ENCODE measurements around the gene LRFN3.

Gene LRFN3

GRCh38 chr19:35960432-35960972 lies 24.3 kb downstream of the LRFN3 start:
- Histone ChIP-seq H3K27ac (no peak overlapping the region), H3K27me3 (peaks cover 0 to 69% of the 10 kb centered on the region in 2 donors)
- TF ChIP-seq, protein P1, sequence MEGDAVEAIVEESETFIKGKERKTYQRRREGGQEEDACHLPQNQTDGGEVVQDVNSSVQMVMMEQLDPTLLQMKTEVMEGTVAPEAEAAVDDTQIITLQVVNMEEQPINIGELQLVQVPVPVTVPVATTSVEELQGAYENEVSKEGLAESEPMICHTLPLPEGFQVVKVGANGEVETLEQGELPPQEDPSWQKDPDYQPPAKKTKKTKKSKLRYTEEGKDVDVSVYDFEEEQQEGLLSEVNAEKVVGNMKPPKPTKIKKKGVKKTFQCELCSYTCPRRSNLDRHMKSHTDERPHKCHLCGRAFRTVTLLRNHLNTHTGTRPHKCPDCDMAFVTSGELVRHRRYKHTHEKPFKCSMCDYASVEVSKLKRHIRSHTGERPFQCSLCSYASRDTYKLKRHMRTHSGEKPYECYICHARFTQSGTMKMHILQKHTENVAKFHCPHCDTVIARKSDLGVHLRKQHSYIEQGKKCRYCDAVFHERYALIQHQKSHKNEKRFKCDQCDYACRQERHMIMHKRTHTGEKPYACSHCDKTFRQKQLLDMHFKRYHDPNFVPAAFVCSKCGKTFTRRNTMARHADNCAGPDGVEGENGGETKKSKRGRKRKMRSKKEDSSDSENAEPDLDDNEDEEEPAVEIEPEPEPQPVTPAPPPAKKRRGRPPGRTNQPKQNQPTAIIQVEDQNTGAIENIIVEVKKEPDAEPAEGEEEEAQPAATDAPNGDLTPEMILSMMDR (IDR thresholded peaks at IDR 0.05), result no peak

DNA sequence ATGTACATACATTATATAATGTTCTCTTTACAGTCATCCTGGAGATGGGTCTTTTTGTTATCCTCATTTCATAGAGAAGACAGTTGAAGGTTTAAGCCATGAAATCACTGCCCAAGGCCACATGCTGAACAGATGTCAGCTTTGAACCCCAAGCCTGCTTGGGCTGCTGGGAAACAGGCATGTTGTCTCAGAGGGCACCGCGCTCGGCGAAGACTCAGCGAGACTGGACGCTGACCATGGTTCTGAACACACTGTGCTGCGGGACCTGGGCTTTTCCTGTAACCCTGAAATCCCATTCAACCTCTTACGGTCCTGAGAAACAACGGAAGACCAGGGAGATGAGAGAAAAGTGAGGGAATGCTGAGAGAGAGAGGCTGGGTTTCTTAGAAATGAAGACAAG lies 27.3 kb downstream of the LRFN3 start:
- peaks cover 0 to 60% of the 10 kb centered on the region in 2 donors for H3K27me3 ChIP-seq
- intact Hi-C loops (cut with DNase I; ENCODE audit: low total_unique reads), result no loop called here
- no peaks in the 10 kb centered on the region for H3K36me3 ChIP-seq
- H3K27ac ChIP-seq, result no peak overlapping the region
- TF ChIP-seq, protein P1 (IDR thresholded peaks at IDR 0.05), result no peak
- peaks cover 0 to 13% (median 11%) of the 10 kb centered on the region in 4 donors for H3K4me1 ChIP-seq
- no peak overlapping the region for H3K4me3 ChIP-seq
- no peak for DNase-seq
- H3K9me3 ChIP-seq, result no peaks in the 10 kb centered on the region

More at GRCh38 chr19:35960432-35960972, 24.3 kb downstream of the LRFN3 start:
- peaks cover 0 to 13% (median 11%) of the 10 kb centered on the region in 4 donors for H3K4me1 ChIP-seq
- H3K9me3 ChIP-seq, result no peaks in the 10 kb centered on the region
- DNase-seq, result no peak
- no peak overlapping the region for H3K4me3 ChIP-seq
- H3K36me3 ChIP-seq, result no peaks in the 10 kb centered on the region
- intact Hi-C loops (cut with DNase I; ENCODE audit: low total_unique reads), result no loop called here

DNA sequence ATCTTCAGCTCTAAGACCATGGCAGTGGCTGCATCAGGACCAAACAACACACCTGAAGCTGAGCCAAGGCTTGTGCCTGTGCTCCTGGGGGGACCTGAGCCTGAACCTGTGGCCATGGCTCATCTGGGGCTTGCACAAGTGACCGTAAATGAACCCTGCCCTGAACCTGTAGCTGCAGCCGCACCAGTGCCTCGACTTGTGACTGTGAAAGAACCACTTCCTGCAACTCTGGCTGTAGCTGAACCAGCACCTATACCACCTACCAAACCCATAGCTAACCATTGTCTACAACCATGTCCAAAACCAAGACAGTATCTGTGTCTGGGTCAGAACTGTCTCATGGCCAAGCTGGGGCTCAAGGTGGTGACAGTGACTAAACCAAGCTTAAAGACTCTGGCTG lies 30.6 kb downstream of the LRFN3 start:
- no peaks in the 10 kb centered on the region for H3K36me3 ChIP-seq
- H3K4me3 ChIP-seq, result no peak overlapping the region
- H3K27ac ChIP-seq, result no peak overlapping the region
- no peaks in the 10 kb centered on the region for H3K9me3 ChIP-seq
- no peaks in the 10 kb centered on the region for H3K4me1 ChIP-seq
- intact Hi-C loops (cut with DNase I; ENCODE audit: low total_unique reads), result no loop called here
- TF ChIP-seq, protein P1 (IDR thresholded peaks at IDR 0.05), result no peak
- no peak for DNase-seq
- H3K27me3 ChIP-seq, result peaks cover 0 to 30% of the 10 kb centered on the region in 2 donors

DNA sequence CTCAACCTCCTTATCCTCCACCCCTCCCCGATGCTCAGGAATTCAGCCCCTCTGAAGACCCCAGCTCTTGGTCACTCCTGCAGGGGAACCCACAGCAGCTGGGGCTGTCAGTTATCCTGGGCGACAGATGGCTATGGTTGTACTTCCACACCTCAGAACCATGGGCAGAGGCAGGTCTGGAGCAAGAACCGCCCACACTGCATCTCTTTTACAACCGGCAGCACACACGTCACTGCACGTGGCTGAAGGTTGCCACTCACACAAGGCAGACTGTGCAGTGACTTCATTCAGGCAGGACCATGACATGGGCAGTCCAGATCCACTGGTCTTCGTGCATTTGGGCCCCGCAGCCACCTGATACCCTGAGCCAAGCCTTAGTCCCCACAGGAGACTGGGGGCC lies 37.3 kb downstream of the LRFN3 start:
- H3K4me3 ChIP-seq, result no peak overlapping the region
- H3K4me1 ChIP-seq, result no peaks in the 10 kb centered on the region
- no peaks in the 10 kb centered on the region for H3K9me3 ChIP-seq
- TF ChIP-seq, protein P1 (IDR thresholded peaks at IDR 0.05), result no peak
- H3K27ac ChIP-seq, result no peak overlapping the region
- H3K36me3 ChIP-seq, result no peaks in the 10 kb centered on the region
- DNase-seq, result no peak
- peaks cover 0 to 43% of the 10 kb centered on the region in 2 donors for H3K27me3 ChIP-seq
- intact Hi-C loops (cut with DNase I; ENCODE audit: low total_unique reads), result no loop called here

GRCh38 chr19:35975608-35976214 lies 39.5 kb downstream of the LRFN3 start:
- TF ChIP-seq, protein P1 (IDR thresholded peaks at IDR 0.05), result no peak
- Histone ChIP-seq H3K27ac (no peak overlapping the region), H3K4me1 (no peaks in the 10 kb centered on the region), H3K36me3 (no peaks in the 10 kb centered on the region), H3K4me3 (no peak overlapping the region), H3K27me3 (peaks cover 0 to 57% of the 10 kb centered on the region in 2 donors), H3K9me3 (no peaks in the 10 kb centered on the region)
- DNase-seq, result no peak
- intact Hi-C loops (cut with DNase I; ENCODE audit: low total_unique reads), result no loop called here
